Mesothelial cell of epicardium (in vitro differentiated cells): ENCODE data around the gene DPY19L3. TPM values are rescaled to one million over a fixed set of nuclear protein-coding genes. Genes with fewer than 3 reads are reported as not detected.

ENCODE experiments used
- DNase-seq, 2 experiments: peaks; one replicate each; pipeline ENCODE4 v3.0.0; 2021; ENCODE audit warnings: low spot score in 2 of 2; ENCODE audit not compliant: unreplicated experiment in 2 of 2
- H3K27ac Mint-ChIP-seq: 2 replicates; pipeline ENCODE4 v1.8.0; 2021; ENCODE audit warnings: mixed read lengths
- H3K27me3 Mint-ChIP-seq: 2 replicates; pipeline ENCODE4 v1.8.0; 2021; ENCODE audit warnings: low read depth, mixed read lengths
- H3K36me3 Mint-ChIP-seq: 2 replicates; pipeline ENCODE4 v1.8.0; 2021; ENCODE audit warnings: mixed read lengths
- H3K4me1 Mint-ChIP-seq: 2 replicates; pipeline ENCODE4 v1.8.0; 2021; ENCODE audit warnings: mixed read lengths
- H3K4me3 Mint-ChIP-seq: 2 replicates; pipeline ENCODE4 v1.8.0; 2021; ENCODE audit warnings: mild to moderate bottlenecking, moderate library complexity, mixed read lengths
- H3K9me3 Mint-ChIP-seq: 2 replicates; pipeline ENCODE4 v1.8.0; 2021; ENCODE audit warnings: mixed read lengths
- CTCF ChIP-seq: fragments of 200-600 bp; sonication (generic); IDR thresholded peaks from one replicate; pipeline ENCODE4 v1.5.0; 2021; ENCODE audit warnings: antibody characterized with exemption; ENCODE audit not compliant: unreplicated experiment
- total RNA-seq: library from RNA; stranded (reverse); gene quantifications from 3 replicates; pipeline ENCODE4 v1.2.1, GENCODE V29; 2021

DPY19L3 gene
- total RNA-seq, 1 donor from 2014 or later: 111 TPM

GRCh38 chr19:32475141-32476031, 69.8 kb downstream of the DPY19L3 start:
- no peaks in the 10 kb centered on the region for H3K4me1 Mint-ChIP-seq
- H3K9me3 Mint-ChIP-seq: peaks cover 6% of the 10 kb centered on the region

GRCh38 chr19:32476032-32476350, 70.4 kb downstream of the DPY19L3 start:
- peaks cover 49% of the 10 kb centered on the region for H3K36me3 Mint-ChIP-seq
- no peaks in the 10 kb centered on the region for H3K4me1 Mint-ChIP-seq
- no peak for DNase-seq
- peaks cover 6% of the 10 kb centered on the region for H3K9me3 Mint-ChIP-seq
- H3K27me3 Mint-ChIP-seq: no peaks in the 10 kb centered on the region
- H3K27ac Mint-ChIP-seq: no peak overlapping the region
- no peak for TF ChIP-seq CTCF
- H3K4me3 Mint-ChIP-seq: no peak overlapping the region

More at GRCh38 chr19:32475141-32476031, 69.8 kb downstream of the DPY19L3 start:
- no peak for TF ChIP-seq CTCF
- no peak for DNase-seq
- H3K27me3 Mint-ChIP-seq: no peaks in the 10 kb centered on the region
- peaks cover 53% of the 10 kb centered on the region for H3K36me3 Mint-ChIP-seq
- H3K27ac Mint-ChIP-seq: no peak overlapping the region
- no peak overlapping the region for H3K4me3 Mint-ChIP-seq

GRCh38 chr19:32480321-32480720, 74.8 kb downstream of the DPY19L3 start:
- peaks cover 70% of the 10 kb centered on the region for H3K36me3 Mint-ChIP-seq
- DNase-seq: no peak
- H3K9me3 Mint-ChIP-seq: peaks cover 6% of the 10 kb centered on the region
- no peak for TF ChIP-seq CTCF
- no peaks in the 10 kb centered on the region for H3K4me1 Mint-ChIP-seq
- no peak overlapping the region for H3K27ac Mint-ChIP-seq
- no peaks in the 10 kb centered on the region for H3K27me3 Mint-ChIP-seq
- no peak overlapping the region for H3K4me3 Mint-ChIP-seq

- H3K36me3 Mint-ChIP-seq: peaks cover 77% of the 10 kb centered on the region
- no peak overlapping the region for H3K27ac Mint-ChIP-seq
Measured at GRCh38 chr19:32483574-32483973, 78.0 kb downstream of the DPY19L3 start.

DNA sequence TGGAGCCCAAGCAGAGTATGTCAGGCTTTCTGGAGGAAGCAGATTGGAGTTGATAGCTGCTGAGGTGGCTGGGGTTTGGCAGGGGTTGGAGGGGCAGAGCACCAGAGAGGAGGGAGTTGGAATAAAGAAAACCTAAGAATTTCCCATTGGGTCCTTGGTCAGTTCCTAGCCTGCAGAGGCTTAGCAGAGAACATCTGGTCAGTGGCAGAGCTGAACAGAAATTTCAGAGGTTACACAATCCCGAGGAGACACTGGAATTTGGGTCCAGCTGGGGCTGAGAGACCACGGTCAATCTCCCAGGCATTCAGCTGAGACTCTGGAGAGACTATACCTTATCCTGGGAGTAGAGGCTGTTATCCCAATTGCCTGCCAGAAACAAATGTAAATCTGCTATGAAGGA, 84.4 kb downstream of the DPY19L3 start:
- no peak overlapping the region for H3K4me3 Mint-ChIP-seq
- no peak overlapping the region for H3K27ac Mint-ChIP-seq
- H3K27me3 Mint-ChIP-seq: no peaks in the 10 kb centered on the region
- no peaks in the 10 kb centered on the region for H3K4me1 Mint-ChIP-seq
- no peak for DNase-seq
- peaks cover 26% of the 10 kb centered on the region for H3K9me3 Mint-ChIP-seq
- H3K36me3 Mint-ChIP-seq: peaks cover 47% of the 10 kb centered on the region
- TF ChIP-seq CTCF: no peak

More at GRCh38 chr19:32483574-32483973, 78.0 kb downstream of the DPY19L3 start:
- DNase-seq: no peak
- no peak for TF ChIP-seq CTCF
- Mint-ChIP-seq H3K4me1 (no peaks in the 10 kb centered on the region), H3K9me3 (peaks cover 18% of the 10 kb centered on the region), H3K27me3 (no peaks in the 10 kb centered on the region), H3K4me3 (no peak overlapping the region)
